Liver (tissue), 9 donors: ENCODE results near the gene KCNJ12. TPM values are rescaled to one million over a fixed set of nuclear protein-coding genes. Genes with fewer than 3 reads are reported as not detected.

Source experiments
- DNase-seq: peaks from one replicate; pipeline ENCODE4 v3.0.0-alpha.2; 2017; ENCODE audit warnings: low spot score
- H3K27ac ChIP-seq, 2 donors: one replicate each; pipeline ENCODE4 v1.7.0; 2013; ENCODE audit warnings: inconsistent platforms in 2 of 2, low read length in 2 of 2, control low read depth in 1 of 2, low read depth in 1 of 2, mild to moderate bottlenecking in 1 of 2
- H3K27me3 ChIP-seq, 4 donors: one replicate each; pipeline versions ENCODE4 v1.6.1 to v1.7.0; 2013; ENCODE audit warnings: low read length in 3 of 4, inconsistent platforms in 1 of 4, mild to moderate bottlenecking in 1 of 4, moderate library complexity in 1 of 4; ENCODE audit not compliant: control insufficient read depth in 4 of 4, insufficient read depth in 4 of 4
- H3K36me3 ChIP-seq, 4 donors: one replicate each; pipeline versions ENCODE4 v1.6.1 to v1.7.0; 2013; ENCODE audit warnings: low read length in 3 of 4, mild to moderate bottlenecking in 3 of 4, low read depth in 1 of 4, moderate library complexity in 1 of 4; ENCODE audit not compliant: control insufficient read depth in 4 of 4, insufficient read depth in 3 of 4
- H3K4me1 ChIP-seq, 4 donors: one replicate each; pipeline versions ENCODE4 v1.6.1 to v1.7.0; 2013; ENCODE audit warnings: low read length in 3 of 4, mild to moderate bottlenecking in 3 of 4, moderate library complexity in 1 of 4; ENCODE audit not compliant: control insufficient read depth in 4 of 4, insufficient read depth in 4 of 4
- H3K4me3 ChIP-seq, 3 donors: one replicate each; pipeline versions ENCODE4 v1.6.1 to v1.7.0; 2013; ENCODE audit warnings: low read length in 3 of 3, control low read depth in 1 of 3, low read depth in 1 of 3, mild to moderate bottlenecking in 1 of 3
- H3K9ac ChIP-seq, 2 donors: one replicate each; pipeline ENCODE4 v1.7.0; 2013; ENCODE audit warnings: low read length in 2 of 2, mild to moderate bottlenecking in 2 of 2, moderate library complexity in 2 of 2, control low read depth in 1 of 2, low read depth in 1 of 2
- H3K9me3 ChIP-seq, 4 donors: one replicate each; pipeline versions ENCODE4 v1.6.1 to v1.7.0; 2013; ENCODE audit warnings: low read length in 3 of 4; ENCODE audit not compliant: control insufficient read depth in 4 of 4
- CTCF ChIP-seq: fragments of 150-350 bp; IDR thresholded peaks from 2 replicates; pipeline ENCODE4 v1.5.1; 2017; ENCODE audit warnings: improper control_type of control experiment, low read depth, low read length; ENCODE audit not compliant: missing input control
- EGR1 ChIP-seq, 2 donors: IDR thresholded peaks; 2 replicates each; pipeline ENCODE4 v1.6.1; 2016 to 2018; ENCODE audit warnings: antibody characterized with exemption in 2 of 2, low read depth in 2 of 2
- FOXA1 ChIP-seq: IDR thresholded peaks from 2 replicates; pipeline ENCODE4 v1.6.1; 2016; ENCODE audit warnings: antibody characterized with exemption
- FOXA2 ChIP-seq: IDR thresholded peaks from 2 replicates; pipeline ENCODE4 v1.6.1; 2016; ENCODE audit warnings: antibody characterized with exemption
- GABPA ChIP-seq, 2 donors: IDR thresholded peaks in 1 of 2; conservative IDR thresholded peaks in 1 of 2; 2 replicates each; pipeline ENCODE4 v1.6.1; 2016; ENCODE audit warnings: antibody characterized with exemption in 2 of 2, mild to moderate bottlenecking in 1 of 2, moderate library complexity in 1 of 2
- HNF4A ChIP-seq, 2 donors: conservative IDR thresholded peaks; 2 replicates each; pipeline ENCODE4 v1.6.1; 2016; ENCODE audit warnings: antibody characterized with exemption in 2 of 2, mild to moderate bottlenecking in 2 of 2
- HNF4G ChIP-seq: IDR thresholded peaks from 2 replicates; pipeline ENCODE4 v1.6.1; 2016; ENCODE audit warnings: antibody characterized with exemption
- JUND ChIP-seq, 2 donors: IDR thresholded peaks; 2 replicates each; pipeline ENCODE4 v1.6.1; 2016; ENCODE audit warnings: antibody characterized with exemption in 2 of 2
- NR2F2 ChIP-seq: IDR thresholded peaks from 2 replicates; pipeline ENCODE4 v1.6.1; 2016; ENCODE audit warnings: antibody characterized with exemption
- RAD21 ChIP-seq, 2 donors: IDR thresholded peaks; 2 replicates each; pipeline ENCODE4 v1.6.1; 2016; ENCODE audit warnings: antibody characterized with exemption in 2 of 2, mild to moderate bottlenecking in 2 of 2
- RXRA ChIP-seq, 2 donors: IDR thresholded peaks; 2 replicates each; pipeline ENCODE4 v1.6.1; 2017 to 2018; ENCODE audit warnings: antibody characterized with exemption in 2 of 2, mild to moderate bottlenecking in 1 of 2
- SP1 ChIP-seq: IDR thresholded peaks from 2 replicates; pipeline ENCODE4 v1.6.1; 2018; ENCODE audit warnings: antibody characterized with exemption, mild to moderate bottlenecking
- YY1 ChIP-seq: IDR thresholded peaks from 2 replicates; pipeline ENCODE4 v1.6.1; 2016; ENCODE audit warnings: antibody characterized with exemption, mild to moderate bottlenecking
- ZBTB33 ChIP-seq: IDR thresholded peaks from 2 replicates; pipeline ENCODE4 v1.6.1; 2016; ENCODE audit warnings: antibody characterized with exemption
- WGBS: extraction: QIAGEN DNeasy Blood & Tissue Kit; methylation state at CpG from one replicate; pipeline ENCODE4 v1.1.7; 2013; 5-methylcytosine and 5-hydroxymethylcytosine counted together
- polyA plus RNA-seq, 2 donors: library from polyadenylated mRNA; stranded (reverse) in 1 of 2; unstranded in 1 of 2; fragments of 200-250 nt in 1 of 2; fragments of >200 nt in 1 of 2; fragmentation: Nextera tagmentation in 1 of 2; extraction: Ambion mirVana in 1 of 2; gene quantifications; one replicate each; pipeline versions ENCODE4 v1.2.1 to v1.2.3, GENCODE V29; 2013 to 2015
- total RNA-seq, 2 donors: library from RNA; depleted of rRNA; stranded (reverse); fragments of >200 nt; gene quantifications; one replicate each; pipeline ENCODE4 v1.2.3, GENCODE V29; 2014
- TF ChIP-seq, protein P1 (sequence below): IDR thresholded peaks from 2 replicates; pipeline ENCODE4 v1.6.1; 2016; ENCODE audit warnings: antibody characterized with exemption, mild to moderate bottlenecking
- TF ChIP-seq, protein P2 (sequence below): IDR thresholded peaks from 2 replicates; pipeline ENCODE4 v1.6.1; 2016; ENCODE audit warnings: antibody characterized with exemption
- TF ChIP-seq, protein P3 (sequence below): IDR thresholded peaks from 2 replicates; pipeline ENCODE4 v1.6.1; 2016; ENCODE audit warnings: antibody characterized with exemption
- donor health status: healthy.
- donor health status: healthy.
- donor health status: healthy.
- donor health status: healthy.
- donor health status: healthy.

The KCNJ12 gene
- total and polyA plus RNA-seq, 4 donors: 0.25 to 0.67 (median 0.38) TPM

- Histone ChIP-seq H3K36me3 (no peaks in the 10 kb centered on the region), H3K9me3 (no peaks in the 10 kb centered on the region), H3K4me1 (no peaks in the 10 kb centered on the region), H3K27ac (no peak overlapping the region), H3K4me3 (no peak overlapping the region), H3K27me3 (no peaks in the 10 kb centered on the region), H3K9ac (no peak overlapping the region)
- TF ChIP-seq NR2F2 (no peak), ZBTB33 (no peak), RAD21 (IDR thresholded peaks at IDR 0.05) (no peak), FOXA1 (no peak), FOXA2 (no peak), GABPA (IDR thresholded peaks at IDR 0.05 in 1 of 2, conservative IDR thresholded peaks at IDR 0.05 in 1 of 2) (no peak), YY1 (no peak), SP1 (no peak), EGR1 (IDR thresholded peaks at IDR 0.05; ENCODE audit: low read depth in 2 of 2) (no peak), RXRA (IDR thresholded peaks at IDR 0.05) (no peak), HNF4A (conservative IDR thresholded peaks at IDR 0.05) (no peak), CTCF (no peak), JUND (IDR thresholded peaks at IDR 0.05) (no peak), HNF4G (no peak)
- TF ChIP-seq, protein P1, sequence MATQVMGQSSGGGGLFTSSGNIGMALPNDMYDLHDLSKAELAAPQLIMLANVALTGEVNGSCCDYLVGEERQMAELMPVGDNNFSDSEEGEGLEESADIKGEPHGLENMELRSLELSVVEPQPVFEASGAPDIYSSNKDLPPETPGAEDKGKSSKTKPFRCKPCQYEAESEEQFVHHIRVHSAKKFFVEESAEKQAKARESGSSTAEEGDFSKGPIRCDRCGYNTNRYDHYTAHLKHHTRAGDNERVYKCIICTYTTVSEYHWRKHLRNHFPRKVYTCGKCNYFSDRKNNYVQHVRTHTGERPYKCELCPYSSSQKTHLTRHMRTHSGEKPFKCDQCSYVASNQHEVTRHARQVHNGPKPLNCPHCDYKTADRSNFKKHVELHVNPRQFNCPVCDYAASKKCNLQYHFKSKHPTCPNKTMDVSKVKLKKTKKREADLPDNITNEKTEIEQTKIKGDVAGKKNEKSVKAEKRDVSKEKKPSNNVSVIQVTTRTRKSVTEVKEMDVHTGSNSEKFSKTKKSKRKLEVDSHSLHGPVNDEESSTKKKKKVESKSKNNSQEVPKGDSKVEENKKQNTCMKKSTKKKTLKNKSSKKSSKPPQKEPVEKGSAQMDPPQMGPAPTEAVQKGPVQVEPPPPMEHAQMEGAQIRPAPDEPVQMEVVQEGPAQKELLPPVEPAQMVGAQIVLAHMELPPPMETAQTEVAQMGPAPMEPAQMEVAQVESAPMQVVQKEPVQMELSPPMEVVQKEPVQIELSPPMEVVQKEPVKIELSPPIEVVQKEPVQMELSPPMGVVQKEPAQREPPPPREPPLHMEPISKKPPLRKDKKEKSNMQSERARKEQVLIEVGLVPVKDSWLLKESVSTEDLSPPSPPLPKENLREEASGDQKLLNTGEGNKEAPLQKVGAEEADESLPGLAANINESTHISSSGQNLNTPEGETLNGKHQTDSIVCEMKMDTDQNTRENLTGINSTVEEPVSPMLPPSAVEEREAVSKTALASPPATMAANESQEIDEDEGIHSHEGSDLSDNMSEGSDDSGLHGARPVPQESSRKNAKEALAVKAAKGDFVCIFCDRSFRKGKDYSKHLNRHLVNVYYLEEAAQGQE: no peak
- TF ChIP-seq, protein P2, sequence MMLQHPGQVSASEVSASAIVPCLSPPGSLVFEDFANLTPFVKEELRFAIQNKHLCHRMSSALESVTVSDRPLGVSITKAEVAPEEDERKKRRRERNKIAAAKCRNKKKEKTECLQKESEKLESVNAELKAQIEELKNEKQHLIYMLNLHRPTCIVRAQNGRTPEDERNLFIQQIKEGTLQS: no peak
- TF ChIP-seq, protein P3, sequence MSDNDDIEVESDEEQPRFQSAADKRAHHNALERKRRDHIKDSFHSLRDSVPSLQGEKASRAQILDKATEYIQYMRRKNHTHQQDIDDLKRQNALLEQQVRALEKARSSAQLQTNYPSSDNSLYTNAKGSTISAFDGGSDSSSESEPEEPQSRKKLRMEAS: no peak
- DNase-seq: no peak
- WGBS: 70% methylated on average over 5 of the region's 5 CpGs
Measured at GRCh38 chr17:21361020-21361809, 14.9 kb upstream of the KCNJ12 start.
